ENCODE results near the gene PDLIM7.
"Not testable (repeated sequence)": the region's sequence is repeated elsewhere in the genome, so short reads cannot be mapped to it uniquely, and the experiment has no call there.

- TF ChIP-seq, protein P1, sequence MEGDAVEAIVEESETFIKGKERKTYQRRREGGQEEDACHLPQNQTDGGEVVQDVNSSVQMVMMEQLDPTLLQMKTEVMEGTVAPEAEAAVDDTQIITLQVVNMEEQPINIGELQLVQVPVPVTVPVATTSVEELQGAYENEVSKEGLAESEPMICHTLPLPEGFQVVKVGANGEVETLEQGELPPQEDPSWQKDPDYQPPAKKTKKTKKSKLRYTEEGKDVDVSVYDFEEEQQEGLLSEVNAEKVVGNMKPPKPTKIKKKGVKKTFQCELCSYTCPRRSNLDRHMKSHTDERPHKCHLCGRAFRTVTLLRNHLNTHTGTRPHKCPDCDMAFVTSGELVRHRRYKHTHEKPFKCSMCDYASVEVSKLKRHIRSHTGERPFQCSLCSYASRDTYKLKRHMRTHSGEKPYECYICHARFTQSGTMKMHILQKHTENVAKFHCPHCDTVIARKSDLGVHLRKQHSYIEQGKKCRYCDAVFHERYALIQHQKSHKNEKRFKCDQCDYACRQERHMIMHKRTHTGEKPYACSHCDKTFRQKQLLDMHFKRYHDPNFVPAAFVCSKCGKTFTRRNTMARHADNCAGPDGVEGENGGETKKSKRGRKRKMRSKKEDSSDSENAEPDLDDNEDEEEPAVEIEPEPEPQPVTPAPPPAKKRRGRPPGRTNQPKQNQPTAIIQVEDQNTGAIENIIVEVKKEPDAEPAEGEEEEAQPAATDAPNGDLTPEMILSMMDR (IDR thresholded peaks at IDR 0.05) = not testable (repeated sequence)
- not testable (repeated sequence) for TF ChIP-seq ZFX (IDR thresholded peaks at IDR 0.05; ENCODE audit: borderline replicate concordance)
Measured at GRCh38 chr5:177534433-177534832, 37.0 kb upstream of the PDLIM7 start.
